DOHH2 (cell line): ENCODE data around the gene TFAP2C.

ENCODE experiments used
- H3F3A ChIP-seq: fragments of 200-600 bp; sonication (generic), shearing (Covaris generic); 2 replicates; pipeline ENCODE4 v1.6.0; 2016; ENCODE audit warnings: antibody characterized with exemption, mild to moderate bottlenecking; ENCODE audit not compliant: control insufficient read depth, insufficient read depth
- H3K27ac ChIP-seq: fragments of 200-600 bp; sonication (generic); 2 replicates; pipeline ENCODE4 v1.5.1; 2014; ENCODE audit warnings: low read depth, mild to moderate bottlenecking, low read length, moderate library complexity
- H3K27me3 ChIP-seq: fragments of 200-600 bp; sonication (generic); 2 replicates; pipeline ENCODE4 v1.6.1; 2014; ENCODE audit warnings: mild to moderate bottlenecking, low read length, mixed read lengths; ENCODE audit not compliant: control insufficient read depth
- H3K36me3 ChIP-seq: fragments of 200-600 bp; sonication (generic); 2 replicates; pipeline ENCODE4 v1.6.1; 2014; ENCODE audit warnings: mild to moderate bottlenecking, low read length, moderate library complexity, mixed read lengths; ENCODE audit not compliant: control insufficient read depth
- H3K4me1 ChIP-seq: fragments of 200-600 bp; sonication (generic); 2 replicates; pipeline ENCODE4 v1.6.1; 2014; ENCODE audit warnings: mild to moderate bottlenecking, low read length, mixed read lengths; ENCODE audit not compliant: control insufficient read depth
- H3K4me2 ChIP-seq: fragments of 200-600 bp; sonication (generic); 2 replicates; pipeline ENCODE4 v1.6.0; 2014; ENCODE audit warnings: mild to moderate bottlenecking, low read length, moderate library complexity
- H3K4me3 ChIP-seq: fragments of 200-600 bp; sonication (generic); 2 replicates; pipeline ENCODE4 v1.5.1; 2014; ENCODE audit warnings: mild to moderate bottlenecking, low read length, mixed read lengths
- H3K79me2 ChIP-seq: fragments of 200-600 bp; sonication (generic); 2 replicates; pipeline ENCODE4 v1.6.1; 2014; ENCODE audit warnings: mild to moderate bottlenecking, low read length, mixed read lengths; ENCODE audit not compliant: control insufficient read depth
- H3K9me2 ChIP-seq: fragments of 200-600 bp; sonication (generic); replicated peaks from 2 replicates; pipeline ENCODE4 v1.6.1; 2014; ENCODE audit warnings: mild to moderate bottlenecking, low read length, mixed read lengths; ENCODE audit not compliant: control insufficient read depth
- H3K9me3 ChIP-seq: fragments of 200-600 bp; sonication (generic); 2 replicates; pipeline ENCODE4 v1.6.1; 2014; ENCODE audit warnings: antibody characterized with exemption, low read length, mixed read lengths; ENCODE audit not compliant: control insufficient read depth, insufficient read depth
- H4K20me1 ChIP-seq: fragments of 200-600 bp; sonication (generic); 2 replicates; pipeline ENCODE4 v1.6.0; 2014; ENCODE audit warnings: low read depth, mild to moderate bottlenecking, antibody characterized with exemption, low read length, moderate library complexity; ENCODE audit not compliant: control insufficient read depth, insufficient read depth
- CTCF ChIP-seq: fragments of 200-600 bp; sonication (generic); IDR thresholded peaks from one replicate; pipeline ENCODE4 v1.5.1; 2014; ENCODE audit warnings: antibody characterized with exemption, mild to moderate bottlenecking, low read depth, low read length; ENCODE audit not compliant: poor library complexity, severe bottlenecking
- EZH2phosphoT487 ChIP-seq: fragments of 200-600 bp; sonication (generic); IDR thresholded peaks from 2 replicates; pipeline ENCODE4 v1.6.1; 2017; ENCODE audit warnings: borderline replicate concordance, mild to moderate bottlenecking, antibody characterized with exemption, low read length, moderate library complexity, mixed read lengths

TFAP2C gene

GRCh38 chr20:56630506-56631317, 1.6 kb downstream of the TFAP2C start:
- no peak overlapping the region for H3K4me2 ChIP-seq
- peaks cover 3% of the 10 kb centered on the region; the same call in 1 of the 2 replicates for H3K27me3 ChIP-seq
- TF ChIP-seq CTCF (no peak), EZH2phosphoT487 (no peak)
- H4K20me1 ChIP-seq = no peaks in the 10 kb centered on the region
- no peak overlapping the region for H3K27ac ChIP-seq
- no peaks in the 10 kb centered on the region for H3K9me3 ChIP-seq
- H3K9me2 ChIP-seq = no peaks in the 10 kb centered on the region
- no peaks in the 10 kb centered on the region for H3K4me1 ChIP-seq
- H3K4me3 ChIP-seq = no peak overlapping the region
- H3K79me2 ChIP-seq = no peaks in the 10 kb centered on the region
- no peaks in the 10 kb centered on the region for H3K36me3 ChIP-seq
- H3F3A ChIP-seq = no peaks in the 10 kb centered on the region

- H3K4me1 ChIP-seq = no peaks in the 10 kb centered on the region
- no peak overlapping the region for H3K4me2 ChIP-seq
- H3K36me3 ChIP-seq = no peaks in the 10 kb centered on the region
- H3K9me2 ChIP-seq = no peaks in the 10 kb centered on the region
- H3K27me3 ChIP-seq = peaks cover 7% of the 10 kb centered on the region
- H3K9me3 ChIP-seq = no peaks in the 10 kb centered on the region
- no peaks in the 10 kb centered on the region for H3F3A ChIP-seq
- H4K20me1 ChIP-seq = no peaks in the 10 kb centered on the region
- no peak for TF ChIP-seq CTCF
- TF ChIP-seq EZH2phosphoT487 = no peak
- H3K4me3 ChIP-seq = no peak overlapping the region
- no peaks in the 10 kb centered on the region for H3K79me2 ChIP-seq
- no peak overlapping the region for H3K27ac ChIP-seq
Measured at GRCh38 chr20:56631318-56631989, 2.3 kb downstream of the TFAP2C start.

- no peaks in the 10 kb centered on the region for H3K36me3 ChIP-seq
- no peak for TF ChIP-seq CTCF
- no peak for TF ChIP-seq EZH2phosphoT487
- no peak overlapping the region for H3K4me2 ChIP-seq
- H3K9me2 ChIP-seq = no peaks in the 10 kb centered on the region
- H3K27me3 ChIP-seq = peaks cover 9% of the 10 kb centered on the region
- H4K20me1 ChIP-seq = no peaks in the 10 kb centered on the region
- H3K9me3 ChIP-seq = no peaks in the 10 kb centered on the region
- H3K4me1 ChIP-seq = no peaks in the 10 kb centered on the region
- H3K79me2 ChIP-seq = no peaks in the 10 kb centered on the region
- no peak overlapping the region for H3K27ac ChIP-seq
- no peaks in the 10 kb centered on the region for H3F3A ChIP-seq
- no peak overlapping the region for H3K4me3 ChIP-seq
Measured at GRCh38 chr20:56631990-56632327, 2.9 kb downstream of the TFAP2C start.
